ENCODE results near the gene SLC23A1.
A peak's percentile ranks its signal among the peaks of the same experiment; 100 is the strongest.
"Not testable (repeated sequence)": the region's sequence is repeated elsewhere in the genome, so short reads cannot be mapped to it uniquely, and the experiment has no call there.

Gene SLC23A1

DNA sequence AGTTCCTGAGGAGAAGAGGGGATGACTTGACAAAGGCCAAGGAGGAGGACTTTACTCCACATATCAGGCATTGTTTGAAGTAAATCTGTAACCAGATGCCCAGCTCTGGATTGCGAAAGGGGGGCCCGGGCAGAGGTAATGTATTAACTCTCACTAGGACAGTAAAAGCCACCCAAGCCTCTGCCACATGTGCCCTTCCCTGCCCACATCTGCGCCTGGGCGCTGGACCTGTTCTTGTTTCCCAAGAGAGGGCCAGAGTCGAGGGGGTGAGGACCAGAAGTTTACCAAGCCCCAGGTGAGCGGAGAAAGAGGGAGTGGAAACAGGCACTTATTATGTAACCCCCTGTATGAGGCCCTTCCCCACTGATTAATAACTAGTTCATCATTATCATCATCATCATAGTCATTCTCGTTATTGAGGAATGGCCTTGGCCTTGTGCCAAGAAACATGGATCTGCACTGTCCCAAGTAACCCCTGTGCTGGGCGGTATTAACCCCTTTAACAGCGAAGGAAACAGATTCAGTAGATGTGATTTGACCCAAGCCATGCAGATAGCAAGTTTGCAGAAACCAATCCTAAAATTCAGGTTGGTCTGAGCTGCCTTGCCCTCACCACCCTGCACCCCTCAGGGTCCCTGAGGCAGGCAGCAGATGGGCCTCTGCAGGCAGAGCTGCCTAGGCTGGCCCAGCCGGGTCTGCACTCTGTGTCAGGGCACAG is at the start of gene SLC23A1:
Gene SLC23A1 (minus strand): TSS at position 23 of the 718 bp plus-strand sequence. CDS start 44 bp downstream, outside the sequence.
- DNase-seq = no peak

DNA sequence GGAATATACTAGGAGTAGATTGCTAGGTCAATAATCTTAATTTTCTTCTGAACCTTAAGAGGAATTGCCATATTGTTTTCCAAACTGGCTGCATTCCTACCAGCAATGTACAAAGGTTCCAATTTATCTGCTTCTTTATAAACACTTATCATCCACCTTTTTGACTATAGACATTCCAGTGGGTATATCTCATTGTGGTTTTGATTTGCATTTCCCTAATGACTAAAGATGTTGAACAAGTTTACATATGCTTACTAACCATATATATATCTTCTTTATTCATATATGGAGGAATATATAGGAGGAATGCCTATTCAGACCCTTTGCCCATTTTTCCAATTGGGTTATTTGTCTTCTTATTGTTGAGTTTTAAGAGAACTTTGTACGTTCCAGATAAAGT is 48.6 kb upstream of the SLC23A1 start:
- no peak for DNase-seq

DNA sequence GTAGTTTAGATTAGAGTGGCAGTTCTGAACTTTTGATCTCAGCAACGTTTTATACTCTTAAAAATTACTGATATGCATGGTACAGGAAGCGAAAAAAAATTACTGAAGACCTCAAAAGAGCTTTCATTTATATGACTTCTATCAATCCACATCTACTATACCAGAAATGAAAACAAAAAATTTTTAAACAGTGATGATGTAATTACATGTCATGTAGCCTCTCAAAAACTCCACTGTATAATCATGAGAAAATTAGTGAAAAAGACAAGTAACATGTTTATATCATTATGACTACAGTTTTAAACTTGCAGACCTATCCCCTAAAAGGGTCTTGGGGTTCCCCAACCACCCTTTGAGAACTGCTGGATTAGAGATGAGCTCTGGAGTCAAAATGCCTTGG is 46.9 kb upstream of the SLC23A1 start:
- DNase-seq = no peak

DNA sequence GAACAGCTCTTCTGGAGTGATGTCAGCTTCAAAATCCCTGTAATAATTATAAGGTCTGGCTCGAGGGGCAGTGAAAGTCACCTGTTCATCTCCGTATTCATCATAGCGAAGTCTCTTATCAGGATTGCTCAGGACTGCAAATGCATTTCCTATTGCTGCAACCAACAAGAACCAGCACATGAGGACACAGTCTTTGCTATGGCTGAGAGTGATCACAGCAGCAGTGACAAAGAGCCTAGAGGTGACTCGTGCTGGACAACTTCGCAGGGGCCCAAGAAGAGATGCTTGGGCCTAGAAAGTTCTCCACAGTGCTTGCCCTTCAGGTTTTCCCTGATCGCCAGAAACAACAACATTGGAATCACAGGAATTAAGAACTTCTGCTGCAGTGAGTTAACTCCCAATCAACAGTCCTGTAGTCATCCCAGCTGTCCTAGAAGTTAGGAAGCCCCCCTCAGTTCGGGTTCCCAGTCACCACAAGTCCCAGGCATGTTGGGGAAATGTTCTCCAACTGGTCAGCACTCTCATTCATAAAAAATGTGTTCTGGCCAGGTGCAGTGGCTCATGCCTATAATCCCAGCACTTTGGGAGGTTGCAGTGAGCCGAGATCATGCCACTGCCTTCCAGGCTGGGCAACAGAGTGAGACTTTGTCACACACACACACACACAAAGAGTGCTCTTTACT is 43.2 kb upstream of the SLC23A1 start:
- DNase-seq = no peak

DNA sequence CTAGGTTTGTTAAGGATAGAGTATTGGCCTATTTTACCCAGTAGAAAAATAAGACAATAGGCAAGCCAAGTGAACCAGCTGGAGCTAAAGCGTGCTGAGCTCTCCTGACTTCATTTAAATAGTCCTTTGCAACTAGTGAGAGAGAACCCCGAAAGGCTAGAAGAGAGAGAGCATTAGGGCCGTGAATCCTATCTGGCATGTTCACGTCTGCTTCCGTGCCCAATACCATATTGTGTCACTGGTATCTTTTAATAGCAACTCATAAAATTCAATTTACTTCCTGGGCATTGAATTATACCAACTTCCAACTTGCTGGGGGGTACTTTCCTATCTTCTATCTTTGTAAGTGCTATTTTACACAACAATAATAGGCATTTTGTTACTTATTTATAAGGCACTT is 42.4 kb upstream of the SLC23A1 start:
- DNase-seq = no peak

DNA sequence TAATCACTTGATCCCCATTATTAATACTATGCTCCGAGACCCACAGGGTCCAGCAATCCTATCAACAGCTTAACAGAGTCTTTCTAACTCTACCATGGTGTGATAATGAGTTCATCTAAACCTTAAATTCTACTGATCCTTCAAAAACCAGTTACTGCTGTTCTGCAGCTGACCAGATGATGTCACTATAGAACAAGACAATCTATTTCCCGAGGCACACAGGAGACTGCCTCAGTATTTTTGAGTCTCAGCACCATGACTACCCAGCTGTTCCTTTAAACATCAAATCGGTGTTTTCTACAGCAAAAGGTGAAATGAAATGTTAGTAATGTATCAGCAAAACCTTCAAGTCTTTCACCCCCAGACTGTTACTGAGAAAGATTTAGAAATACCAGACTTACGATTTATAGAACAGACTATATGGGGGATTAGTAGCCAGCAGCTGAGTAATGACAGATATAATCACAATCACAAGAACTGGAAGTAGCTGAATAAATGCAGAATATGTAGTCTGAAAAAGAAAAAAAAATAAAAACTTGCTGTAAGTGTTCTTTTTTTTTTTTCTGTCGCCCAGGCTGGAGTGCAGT is 39.3 kb upstream of the SLC23A1 start:
- DNase-seq = peak; percentile 76

DNA sequence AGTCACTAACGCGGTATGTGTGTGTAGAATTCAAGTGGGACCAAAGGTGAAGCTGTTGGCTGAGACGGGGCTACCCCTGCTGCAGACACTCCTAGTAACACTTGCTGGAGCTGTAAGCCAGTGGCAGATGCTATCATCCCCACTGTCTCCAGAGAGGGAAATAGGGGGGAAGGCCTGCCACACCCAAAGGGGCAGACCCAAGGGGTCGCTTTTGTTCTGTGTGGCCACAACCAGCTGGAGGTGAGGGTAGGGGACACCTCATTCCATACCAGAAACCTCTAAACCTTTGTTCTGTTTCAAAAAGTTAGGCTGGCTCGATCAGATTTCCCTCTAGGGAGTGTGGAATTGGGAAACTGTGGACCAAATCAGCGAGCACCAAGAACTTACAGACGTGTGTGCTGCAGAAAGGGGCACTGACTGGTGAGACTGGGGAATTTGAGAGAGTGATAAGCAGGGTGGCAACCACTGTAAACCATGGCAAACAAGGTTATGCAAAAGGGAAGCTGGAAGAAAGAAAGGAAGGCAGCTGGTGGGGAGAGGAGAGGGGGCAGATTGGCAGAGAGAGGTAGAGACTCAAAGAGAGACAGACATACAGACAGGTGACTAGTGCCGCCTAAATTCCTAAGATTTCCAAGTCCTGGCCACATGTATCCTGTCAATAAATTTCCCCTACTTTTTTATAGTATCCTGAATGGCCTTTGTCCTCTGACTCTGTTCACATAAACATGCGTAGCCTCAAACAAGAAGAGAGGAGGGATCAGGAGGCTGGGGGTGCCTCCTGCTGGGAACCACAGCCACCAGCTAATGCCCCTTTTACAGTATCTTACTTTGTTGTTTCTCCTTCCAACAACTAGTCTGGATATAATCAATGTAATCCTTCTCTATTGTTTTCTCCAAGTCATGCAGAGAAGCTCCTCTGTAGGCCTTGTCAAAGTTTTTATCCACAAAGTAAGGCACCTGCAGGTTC is 36.4 kb upstream of the SLC23A1 start:
- no peak for DNase-seq

DNA sequence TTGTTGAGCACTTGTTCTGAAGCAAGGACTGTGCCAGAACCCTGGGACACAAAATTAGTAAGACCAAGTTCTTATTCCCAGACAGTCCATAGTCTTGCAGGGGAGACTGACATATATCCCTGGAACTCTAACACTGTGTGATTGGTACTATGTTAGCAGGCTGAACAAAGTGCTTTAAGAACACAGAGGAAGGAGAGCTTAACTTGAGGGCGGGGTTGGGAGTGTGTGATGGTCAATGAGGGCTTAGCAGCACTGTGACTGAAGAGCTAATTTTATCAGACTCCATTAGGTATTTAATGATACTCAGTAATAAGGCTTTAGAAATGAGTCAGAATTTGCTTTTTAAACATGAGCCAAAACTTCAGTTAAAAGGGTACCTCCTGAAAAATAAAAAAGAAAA is 35.7 kb upstream of the SLC23A1 start:
- no peak for DNase-seq

DNA sequence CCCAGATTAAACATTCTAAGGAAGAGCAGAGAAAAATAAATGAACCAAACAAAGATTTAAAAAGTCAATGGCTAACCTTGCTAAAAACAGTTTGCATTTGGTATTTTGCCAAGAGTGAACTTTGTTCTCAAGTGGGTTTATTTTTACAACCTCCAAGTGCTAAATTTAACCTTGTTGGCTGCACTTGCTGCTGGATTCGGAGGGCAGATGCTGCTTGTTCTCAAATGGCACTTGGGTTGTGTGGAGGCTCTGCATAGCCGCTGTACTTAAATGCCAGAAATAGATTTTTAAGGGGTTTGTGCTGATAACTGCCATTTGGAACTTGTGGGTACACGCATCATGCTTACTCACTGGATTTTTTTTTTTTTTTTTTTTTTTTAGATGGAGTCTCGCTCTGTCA is 34.1 kb upstream of the SLC23A1 start:
- peak; percentile 72 for DNase-seq

DNA sequence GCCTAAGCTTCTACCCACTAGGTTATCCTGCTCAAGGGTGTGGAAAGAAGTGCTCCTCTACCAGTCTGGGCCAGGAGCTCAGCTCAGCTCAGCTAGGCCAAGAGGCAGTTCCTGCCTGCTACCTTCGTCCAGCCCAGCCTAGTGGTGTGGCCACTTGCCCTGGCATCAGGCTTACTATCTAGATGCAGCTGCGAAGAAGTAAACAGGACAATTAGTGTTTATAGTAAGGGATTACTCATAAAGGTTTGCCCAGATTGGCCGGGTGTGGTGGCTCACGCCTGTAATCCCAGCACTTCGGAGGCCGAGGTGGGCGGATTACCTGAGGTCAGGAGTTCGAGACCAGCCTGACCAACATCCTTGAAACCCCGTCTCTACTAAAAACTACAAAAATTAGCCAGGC is 33.6 kb upstream of the SLC23A1 start:
- DNase-seq = peak; percentile 41

DNA sequence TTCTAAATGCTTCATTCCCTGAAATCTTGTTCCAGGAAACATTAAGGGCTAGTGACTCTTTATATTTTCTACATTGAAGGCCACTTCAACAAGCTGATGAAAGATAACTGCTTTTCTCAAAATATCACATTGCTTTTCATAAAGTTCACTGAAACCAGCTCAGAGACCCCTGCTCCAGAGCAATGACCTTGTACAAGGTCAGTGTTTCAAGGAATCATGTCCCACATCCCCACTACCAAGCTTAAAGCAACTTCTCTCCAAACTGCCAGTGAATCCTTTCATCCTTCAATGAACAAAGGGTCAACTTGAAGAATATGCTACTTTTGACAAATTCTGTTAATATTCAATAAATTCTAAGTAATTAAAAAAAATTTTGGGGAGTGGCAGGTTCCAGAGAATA is 32.8 kb upstream of the SLC23A1 start:
- DNase-seq = no peak

DNA sequence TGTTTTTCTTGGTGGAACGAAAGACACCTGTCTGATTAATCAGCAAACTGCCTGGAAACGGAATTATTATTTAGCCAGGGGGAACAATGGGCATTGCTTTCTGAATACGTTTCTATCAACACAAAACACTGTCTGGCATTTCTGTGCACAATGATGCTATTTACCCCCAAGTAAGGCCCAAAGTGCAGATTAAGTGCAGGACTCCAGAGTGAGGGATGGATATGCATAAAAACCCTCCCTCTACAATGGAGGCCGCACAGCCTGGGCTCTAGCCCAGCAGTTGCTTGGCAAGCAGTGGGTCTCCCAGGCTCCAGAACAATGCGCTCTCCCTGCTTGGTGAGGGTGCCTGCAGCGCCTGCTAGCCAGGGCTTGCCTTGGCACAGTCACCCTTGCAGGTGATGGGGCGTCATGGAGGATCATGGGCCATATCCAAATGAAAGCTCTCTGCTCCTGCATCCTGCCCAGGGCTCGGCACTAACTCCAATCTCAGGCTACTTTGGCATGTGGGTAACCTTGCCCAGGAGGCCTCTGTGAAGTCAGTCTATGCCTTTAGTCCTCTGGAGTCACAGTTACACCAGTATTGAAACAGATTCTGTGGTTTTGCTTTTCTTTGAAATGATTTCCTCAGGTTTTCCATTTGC is 32.2 kb upstream of the SLC23A1 start:
- no peak for DNase-seq

DNA sequence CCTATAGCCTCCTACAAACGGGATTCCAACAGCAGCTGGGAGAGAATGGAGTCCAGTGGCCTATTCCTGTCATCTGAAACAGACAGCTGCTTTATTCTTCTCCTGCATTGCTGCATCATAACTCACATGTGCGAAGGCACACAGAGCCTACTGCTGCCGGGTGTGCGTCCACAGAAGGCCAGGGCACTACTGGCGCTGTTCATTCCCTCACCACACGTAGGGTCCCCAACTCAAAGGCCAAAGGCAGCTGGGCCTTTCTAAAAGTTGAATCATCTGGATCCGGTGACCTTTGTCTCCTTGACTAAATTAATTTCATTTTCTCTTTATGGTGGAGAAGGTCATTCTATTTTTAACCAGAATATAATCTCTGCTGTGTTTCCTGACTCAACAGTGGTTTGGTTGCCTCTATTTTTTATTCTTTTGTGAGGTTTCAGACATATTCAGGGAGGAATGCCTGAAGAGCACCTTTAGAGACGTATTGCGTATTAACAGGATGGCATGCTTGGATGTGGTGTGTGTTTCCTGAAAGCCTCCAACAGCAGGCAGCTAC is 31.6 kb upstream of the SLC23A1 start:
- DNase-seq = no peak

DNA sequence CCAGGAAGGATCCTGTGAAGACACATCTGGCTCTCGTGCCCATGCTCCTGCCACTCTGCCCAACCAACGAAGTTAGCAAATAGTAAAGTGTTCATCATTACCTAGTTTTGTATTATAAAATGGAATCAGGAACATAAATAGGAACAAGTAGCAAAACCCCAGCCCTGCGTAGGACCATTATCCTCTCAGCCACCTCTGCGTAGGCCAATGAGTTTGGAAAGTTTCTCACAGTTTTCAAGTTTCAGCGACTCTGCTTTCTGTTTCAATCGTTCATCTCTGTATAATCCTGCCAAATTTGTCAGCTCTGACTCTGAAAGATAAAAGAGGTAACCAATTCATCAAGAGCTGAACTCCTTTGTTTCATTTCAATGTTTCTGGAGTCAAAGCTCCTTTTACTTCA is 30.9 kb upstream of the SLC23A1 start:
- no peak for DNase-seq

DNA sequence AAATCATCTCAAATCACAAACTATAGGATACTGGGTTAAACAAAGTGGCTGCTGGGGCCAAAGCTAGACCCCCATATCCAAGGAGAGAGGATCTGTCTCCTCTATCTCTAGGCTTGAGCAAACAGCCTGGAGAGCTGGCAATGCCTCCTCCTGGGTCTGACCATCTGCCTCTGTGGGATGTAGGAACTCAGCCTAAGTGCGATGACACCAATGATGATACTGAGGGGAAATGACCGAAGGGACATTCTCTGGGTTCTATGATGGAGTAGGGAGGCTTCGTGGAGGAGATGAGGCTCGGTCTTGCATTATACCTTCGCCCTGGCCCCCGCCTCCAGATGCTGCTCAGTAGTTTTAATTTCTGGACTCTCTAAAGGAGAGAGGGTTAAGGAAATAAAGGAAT is 30.1 kb upstream of the SLC23A1 start:
- DNase-seq = no peak

DNA sequence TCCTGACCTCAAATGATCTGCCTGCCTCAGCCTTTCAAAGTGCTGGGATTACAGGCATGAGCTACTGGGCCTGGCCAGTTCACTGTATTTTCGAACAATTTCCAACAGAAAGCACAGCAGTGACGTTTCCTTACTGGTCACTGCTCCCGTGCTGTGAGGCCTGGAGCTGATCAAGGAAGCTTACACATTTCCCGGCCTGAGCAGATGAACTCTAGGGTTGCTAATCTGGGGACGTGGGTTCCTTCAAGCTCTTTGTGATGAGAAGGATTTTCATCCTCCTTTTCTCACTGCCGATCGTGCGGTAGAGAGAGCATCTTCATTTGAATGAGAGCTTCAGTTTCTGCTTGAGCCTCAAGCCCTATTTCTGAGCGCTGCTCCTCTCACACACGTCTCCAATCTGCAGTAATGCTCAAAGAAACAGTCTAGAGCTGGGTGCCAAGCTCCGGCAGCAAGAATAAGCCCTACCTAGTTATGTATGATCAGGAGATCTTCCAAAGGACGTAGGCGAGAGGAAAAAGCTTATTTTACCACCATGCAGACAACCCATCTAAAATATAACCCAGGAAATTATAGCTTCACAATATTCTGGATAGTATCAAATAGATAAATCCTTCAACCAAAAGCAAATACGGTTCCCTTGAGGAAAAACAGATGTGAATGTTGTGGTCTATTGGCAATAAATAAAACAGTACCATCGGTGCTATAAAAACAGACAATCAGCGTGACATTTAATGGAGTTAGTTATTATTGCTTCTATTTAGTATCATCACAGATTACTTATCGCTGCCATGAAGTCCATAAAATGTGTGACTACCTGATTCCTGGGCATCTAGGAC is 28.1 kb upstream of the SLC23A1 start:
- DNase-seq = no peak

DNA sequence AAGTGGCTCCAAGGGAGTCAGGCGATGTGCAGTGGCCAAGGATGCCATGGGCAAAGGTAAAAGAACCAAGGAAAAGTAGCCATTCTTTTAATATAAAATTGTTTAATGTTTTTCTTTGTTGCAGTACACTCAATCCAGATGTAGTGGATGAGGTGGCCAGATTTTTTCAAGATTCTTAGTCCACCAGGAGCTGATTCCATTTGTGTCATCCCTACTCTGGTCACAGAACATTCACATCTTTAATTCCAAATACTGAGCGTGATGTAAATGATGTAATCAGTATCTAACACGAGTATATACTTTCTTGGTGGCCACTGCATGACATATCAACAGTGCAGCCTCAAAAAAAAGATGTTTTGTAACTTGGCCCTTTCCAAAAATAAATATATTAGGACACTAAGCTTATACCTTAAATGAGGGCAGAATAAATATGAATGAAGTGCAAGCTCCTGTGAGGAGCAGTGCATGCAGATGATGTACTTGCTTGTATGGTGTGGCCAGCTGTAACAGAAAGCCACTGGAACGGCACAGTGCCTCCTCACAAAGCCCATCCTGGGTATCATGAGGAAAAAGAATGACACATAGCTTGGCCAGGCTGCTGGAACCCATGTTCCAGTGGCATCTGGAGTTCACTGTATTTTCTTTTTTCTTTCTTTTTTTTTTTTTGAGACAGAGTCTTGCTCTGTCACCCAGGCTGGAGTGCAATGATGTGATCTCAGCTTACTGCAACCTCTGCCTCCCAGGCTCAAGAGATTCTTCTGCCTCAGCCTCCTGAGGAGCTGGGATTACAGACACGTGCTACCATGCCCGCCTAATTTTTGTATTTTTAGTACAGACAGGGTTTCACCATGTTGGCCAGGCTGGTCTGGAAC is 27.3 kb upstream of the SLC23A1 start:
- DNase-seq = no peak

DNA sequence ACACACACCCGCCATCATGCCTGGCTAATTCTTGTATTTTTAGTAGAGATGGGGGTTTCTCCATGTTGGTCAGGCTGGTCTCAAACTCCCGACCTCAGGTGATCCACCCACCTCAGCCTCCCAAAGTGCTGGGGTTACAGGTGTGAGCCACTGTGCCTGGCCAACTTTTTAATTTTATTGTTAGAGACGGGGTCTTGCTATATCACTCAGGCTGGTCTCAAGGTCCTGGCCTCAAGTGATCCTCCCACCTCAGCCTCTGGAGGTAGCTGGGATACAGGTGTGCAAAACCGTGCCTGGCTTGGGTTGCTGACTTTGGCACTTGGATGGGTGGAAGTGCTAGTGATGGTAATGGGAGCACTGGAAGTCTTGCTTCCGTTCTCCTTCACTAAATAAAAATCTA is 26.0 kb upstream of the SLC23A1 start:
- DNase-seq = not testable (repeated sequence)

DNA sequence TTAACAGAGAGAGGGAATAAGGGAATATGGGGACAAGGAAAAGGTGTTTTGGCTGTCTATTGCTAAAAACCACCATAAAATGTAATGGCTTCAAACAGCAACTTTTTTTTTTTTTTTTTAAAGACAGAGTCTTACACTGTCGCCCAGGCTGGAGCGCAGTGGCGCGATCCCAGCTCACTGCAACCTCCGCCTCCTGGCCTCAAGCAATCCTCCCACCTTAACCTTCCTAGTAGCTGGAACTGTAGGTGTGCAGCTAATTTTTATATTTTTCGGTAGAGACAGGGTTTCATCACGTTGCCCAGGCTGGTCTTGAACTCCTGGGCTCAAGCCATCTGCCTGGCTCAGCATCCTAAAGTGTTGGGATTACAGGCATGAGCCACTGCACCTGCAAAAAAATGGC is 25.1 kb upstream of the SLC23A1 start:
- no peak for DNase-seq

DNA sequence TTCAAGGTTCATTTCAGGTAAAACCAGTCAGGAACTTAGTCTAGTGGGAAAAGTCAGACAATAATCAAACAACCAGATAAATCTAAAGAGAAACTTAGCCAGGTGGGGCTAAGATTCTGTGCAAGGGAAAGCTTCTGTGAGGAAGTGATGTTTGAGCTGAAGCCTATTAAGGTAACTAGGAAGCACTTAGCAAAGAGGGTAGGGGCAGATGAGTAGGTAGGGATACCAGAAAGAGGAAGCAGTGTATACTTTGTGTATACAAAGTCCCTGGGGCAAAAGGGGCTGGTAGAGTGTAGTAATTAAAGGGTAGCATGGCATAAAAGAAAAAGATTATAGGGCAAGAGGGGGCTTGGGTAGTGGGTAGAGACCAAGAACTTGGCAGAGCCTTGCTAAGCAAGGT is 24.4 kb upstream of the SLC23A1 start:
- DNase-seq = peak; percentile 25

Data from MV-4-11 (cell line).